GM19240 (cell line): ENCODE measurements around the gene LACRT.

Experiments
- DNase-seq: peaks from one replicate; pipeline ENCODE4 v3.0.0; 2011; ENCODE audit warnings: low spot score; ENCODE audit not compliant: insufficient read length

Gene LACRT

GRCh38 chr12:54602661-54603060, 32.0 kb downstream of the LACRT start:
- DNase-seq, result no peak

DNA sequence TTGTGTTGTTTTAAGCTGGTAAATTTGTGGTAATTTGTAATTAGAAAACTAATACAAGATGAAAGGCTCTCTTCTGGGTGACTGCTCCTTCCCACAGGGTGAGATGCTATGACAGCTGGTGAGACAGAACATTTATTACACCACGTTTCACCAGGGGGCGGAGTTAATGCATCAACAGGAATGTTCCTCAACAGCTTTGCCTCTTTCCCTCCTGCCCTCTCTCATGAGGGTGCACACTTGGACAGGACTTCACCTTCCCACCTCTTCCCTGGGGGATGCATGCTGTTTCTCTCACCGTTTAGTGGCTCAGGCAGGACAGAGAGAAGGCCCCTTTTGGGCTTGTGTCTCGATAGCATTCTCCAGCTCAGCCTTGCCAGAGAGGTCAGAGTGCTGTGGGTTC, 32.9 kb downstream of the LACRT start:
- no peak for DNase-seq

- DNase-seq, result no peak
Measured at GRCh38 chr12:54598970-54599369, 35.7 kb downstream of the LACRT start.

GRCh38 chr12:54596526-54596946, 38.2 kb downstream of the LACRT start:
- DNase-seq, result peak; percentile 33

GRCh38 chr12:54595471-54595870, 39.2 kb downstream of the LACRT start:
- no peak for DNase-seq

GRCh38 chr12:54593725-54594124, 41.0 kb downstream of the LACRT start:
- DNase-seq, result no peak

- DNase-seq, result no peak
Measured at GRCh38 chr12:54593135-54593534, 41.6 kb downstream of the LACRT start.

GRCh38 chr12:54592316-54592715, 42.4 kb downstream of the LACRT start:
- no peak for DNase-seq

DNA sequence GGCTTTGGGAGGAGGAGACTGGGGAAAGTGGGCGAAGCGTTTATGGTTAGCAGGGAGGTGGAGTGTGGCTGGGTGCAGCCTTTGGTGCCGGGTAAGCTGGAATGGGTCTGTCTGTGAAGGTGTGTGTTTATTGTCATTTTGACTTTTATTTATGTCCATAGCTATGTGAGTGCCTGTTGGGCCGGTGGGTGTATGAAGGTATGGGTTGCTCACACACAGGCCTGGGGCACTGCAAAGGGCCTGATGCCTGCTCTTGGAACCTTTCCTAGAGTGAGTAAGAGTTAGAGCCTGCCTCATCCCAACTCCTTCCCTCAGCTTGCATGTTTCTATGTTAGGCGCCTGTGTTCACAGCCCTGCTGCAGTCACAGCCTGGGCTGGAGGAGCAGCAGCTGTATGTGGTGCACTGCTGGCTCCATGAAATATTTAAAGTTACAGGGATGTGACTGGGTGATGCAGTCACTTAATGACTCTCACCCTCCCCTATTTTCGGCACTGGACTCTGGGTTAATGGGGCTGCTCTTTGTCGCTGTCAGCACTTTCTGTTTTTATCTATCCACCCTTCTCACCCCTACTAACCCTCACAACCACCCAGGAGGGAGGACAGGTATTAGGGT, 43.6 kb downstream of the LACRT start:
- DNase-seq, result no peak

DNA sequence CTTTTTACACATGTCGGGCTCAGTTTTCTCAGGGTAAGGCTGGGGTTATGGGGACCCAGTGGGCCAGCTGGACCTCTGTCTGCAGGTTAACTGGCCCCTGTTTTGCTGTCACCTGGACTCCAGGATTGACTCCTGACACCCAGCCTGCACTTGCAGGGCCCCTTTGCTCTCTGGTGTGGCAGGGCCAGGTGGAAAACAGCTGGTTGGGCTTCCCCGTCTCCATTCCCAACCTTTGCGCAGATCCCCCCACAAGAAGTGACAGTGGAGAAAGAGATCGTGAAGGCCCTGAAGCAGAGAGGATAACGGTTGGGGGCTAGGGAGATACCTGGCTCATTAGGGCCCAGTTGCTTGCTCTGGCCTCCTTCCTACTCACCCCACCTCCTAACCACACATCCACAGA, 44.7 kb downstream of the LACRT start:
- DNase-seq, result no peak

DNA sequence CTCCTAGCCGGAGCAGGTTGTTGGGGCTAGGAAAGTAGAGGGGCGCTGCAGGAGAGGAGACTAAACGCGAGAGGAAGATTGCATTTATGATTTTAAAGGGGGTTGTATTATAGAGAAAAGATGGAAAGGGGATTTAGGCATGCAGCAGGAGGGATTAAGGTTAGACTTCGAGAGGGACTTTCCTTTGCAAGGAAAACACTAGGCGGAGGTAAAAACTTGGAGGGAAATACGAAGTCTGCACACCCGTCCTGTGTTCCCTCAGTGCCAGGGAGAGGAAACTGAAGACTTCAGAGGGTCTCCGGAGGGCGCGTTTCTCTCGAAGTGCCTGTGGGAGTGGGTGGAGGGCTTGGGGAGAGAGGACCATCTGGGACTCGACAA, 45.8 kb downstream of the LACRT start:
- no peak for DNase-seq

DNA sequence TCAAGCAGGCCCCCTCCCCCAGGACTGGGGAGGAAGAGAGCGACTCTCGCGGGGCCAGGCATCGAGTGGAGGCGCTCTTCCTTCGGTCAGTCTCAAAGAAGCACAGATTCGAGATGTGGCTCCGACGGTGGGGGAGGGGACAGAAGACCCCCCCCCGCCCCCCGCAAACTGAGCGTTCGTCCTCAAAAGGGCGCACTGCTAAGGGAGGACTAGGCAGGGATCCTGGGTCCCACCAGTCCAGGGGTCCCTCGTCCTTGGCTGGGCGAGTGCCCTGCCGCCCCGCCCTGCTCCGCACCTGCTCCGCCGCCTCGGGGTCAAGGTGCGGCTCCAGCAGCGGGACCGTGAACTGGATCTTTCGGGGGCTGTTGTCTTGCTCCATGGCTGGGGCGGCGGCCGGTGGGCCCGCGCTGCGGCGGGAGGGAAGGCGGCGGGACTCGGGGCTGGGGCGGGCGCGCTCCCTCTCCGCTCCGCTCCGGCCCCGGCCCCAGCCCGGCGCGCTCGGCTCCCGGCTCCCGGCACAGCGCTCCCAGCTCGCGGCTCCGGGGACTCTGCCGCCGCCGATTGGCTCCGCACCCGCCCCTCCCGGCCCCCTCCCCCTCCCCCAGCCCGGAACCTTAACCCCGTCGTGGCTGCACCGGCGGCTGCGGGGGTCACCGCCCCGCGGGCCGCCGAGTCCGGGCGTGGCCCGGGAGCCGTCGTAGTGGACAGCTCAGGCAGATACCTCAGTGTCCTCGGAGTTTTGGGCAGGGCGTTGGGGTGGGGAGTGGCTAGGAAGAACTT, 46.4 kb downstream of the LACRT start, which contains the start of gene PPP1R1A:
Gene PPP1R1A (minus strand): TSS at position 550 of the 780 bp plus-strand sequence. CDS start 171 bp downstream, at position 379.
- no peak for DNase-seq

DNA sequence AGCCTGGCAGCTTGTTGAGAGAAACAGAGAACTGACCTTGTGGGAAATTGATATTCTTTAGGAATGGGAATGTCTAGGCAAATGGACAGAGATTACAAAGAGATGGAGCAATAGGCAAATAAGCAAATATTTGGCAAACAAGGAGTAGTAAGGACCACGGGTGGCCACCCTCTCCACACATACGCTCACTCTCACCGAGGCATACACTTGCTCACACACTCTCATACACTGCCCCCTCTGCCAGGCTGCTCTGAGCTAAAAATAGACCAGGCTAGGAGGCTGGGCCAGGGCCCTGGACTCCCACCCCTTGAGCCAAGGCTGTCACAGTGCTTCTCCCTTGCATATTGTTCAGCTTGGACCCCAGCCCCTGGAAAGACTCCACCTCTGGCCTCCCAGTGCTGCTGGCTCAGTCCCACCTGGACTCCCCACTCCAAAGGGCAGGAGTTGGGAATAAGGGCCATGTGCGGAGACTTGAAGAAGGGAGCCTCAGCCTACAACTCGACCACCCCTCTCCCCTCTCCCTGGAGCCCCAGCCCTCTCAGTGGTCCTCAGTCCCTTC, 47.3 kb downstream of the LACRT start:
- no peak for DNase-seq

GRCh38 chr12:54586620-54587019, 48.1 kb downstream of the LACRT start:
- DNase-seq, result no peak

GRCh38 chr12:54585243-54585642, 49.5 kb downstream of the LACRT start:
- no peak for DNase-seq

- DNase-seq, result no peak
Measured at GRCh38 chr12:54584128-54584527, 50.6 kb downstream of the LACRT start.

GRCh38 chr12:54583726-54584125, 51.0 kb downstream of the LACRT start:
- DNase-seq, result no peak

GRCh38 chr12:54581412-54581811, 53.3 kb downstream of the LACRT start:
- no peak for DNase-seq
